Erythroblast (primary cell): ENCODE results near the gene OR10G3.

ENCODE experiments used
- DNase-seq, 2 experiments: peaks; one replicate each; lab custom pipeline; 2025; lab: John Stamatoyannopoulos, UW
- GATA1 ChIP-seq: IDR thresholded peaks from 2 replicates; pipeline ENCODE4 v1.6.1; 2011; ENCODE audit warnings: low read depth, mild to moderate bottlenecking, control low read depth, low read length, moderate library complexity
- POLR2A ChIP-seq: IDR thresholded peaks from 2 replicates; pipeline ENCODE4 v1.6.1; 2011; ENCODE audit warnings: mild to moderate bottlenecking, low read length

Gene OR10G3

DNA sequence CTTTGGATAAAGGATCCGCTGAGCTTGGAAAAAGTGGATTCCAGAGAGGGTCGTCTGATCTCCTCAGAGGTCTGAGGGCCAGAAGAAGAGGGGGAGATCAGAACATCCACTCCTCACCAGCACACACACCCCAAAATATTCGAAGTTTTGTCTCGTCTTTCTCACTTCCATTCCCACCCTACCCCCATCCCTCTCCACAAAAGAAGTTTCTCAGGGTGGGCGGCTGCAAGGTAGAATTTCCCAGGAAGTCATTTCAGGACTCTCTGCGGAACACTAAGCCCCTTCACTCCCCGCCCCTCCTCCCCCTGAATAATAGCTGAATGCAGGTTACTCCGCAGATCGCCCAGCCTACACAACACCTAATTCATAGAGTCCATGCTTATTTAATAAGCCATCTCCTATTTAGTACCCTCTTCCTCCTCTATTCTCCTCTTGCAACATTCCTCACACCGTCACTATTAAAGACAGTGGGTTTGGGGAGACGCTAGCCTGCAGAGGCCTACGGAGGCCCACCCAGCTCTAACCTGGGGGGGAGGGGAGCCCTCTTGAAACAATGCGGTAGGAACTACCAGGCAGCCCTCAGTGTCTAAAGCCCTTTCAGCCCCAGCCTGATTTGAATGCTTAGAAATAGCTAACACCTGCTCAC is 53.1 kb downstream of the OR10G3 start:
- peak in 1 of 2 experiments; percentile 26 for DNase-seq
- TF ChIP-seq GATA1 (no peak), POLR2A (no peak)

DNA sequence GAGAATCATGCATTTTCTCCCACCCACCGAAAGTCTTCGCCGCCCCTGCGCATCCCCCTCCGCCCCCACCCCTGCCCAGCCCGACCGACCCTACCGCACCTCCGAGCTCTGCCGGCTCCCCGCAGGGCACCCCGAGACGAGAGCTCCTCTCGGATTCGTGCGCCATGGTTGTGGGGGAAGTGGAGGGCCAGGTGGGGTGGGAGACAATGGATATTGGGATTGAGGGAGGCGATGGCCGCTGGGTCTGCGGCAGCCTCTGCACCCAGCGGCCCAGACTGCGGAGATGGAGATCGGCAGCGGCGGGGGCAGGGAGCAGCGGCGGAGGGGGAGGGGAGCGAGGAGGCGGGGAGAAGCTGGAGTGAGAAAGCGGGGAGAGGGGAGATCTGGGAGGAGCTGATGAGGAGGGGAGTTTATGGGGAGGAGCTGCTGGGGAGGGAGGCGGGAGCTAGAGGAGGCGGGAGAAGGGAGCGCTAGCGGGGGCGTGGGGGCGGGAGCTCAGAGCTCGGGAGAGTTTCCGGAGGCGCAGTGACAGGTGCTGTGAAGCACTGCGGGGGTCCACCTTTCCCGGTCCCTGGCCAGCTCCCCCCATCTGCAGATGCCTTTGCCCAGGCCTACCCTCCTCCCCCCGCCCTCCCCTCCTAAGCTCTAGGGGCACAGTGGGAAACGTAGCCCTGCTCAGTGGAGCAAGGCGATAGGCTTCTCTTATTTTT is 53.8 kb downstream of the OR10G3 start, which contains the start of gene SALL2:
Gene SALL2 (minus strand): TSS at position 385 of the 710 bp plus-strand sequence. CDS start 219 bp downstream, at position 166.
- peak; percentile 67 to 71 for DNase-seq
- TF ChIP-seq POLR2A = no peak
- no peak for TF ChIP-seq GATA1

DNA sequence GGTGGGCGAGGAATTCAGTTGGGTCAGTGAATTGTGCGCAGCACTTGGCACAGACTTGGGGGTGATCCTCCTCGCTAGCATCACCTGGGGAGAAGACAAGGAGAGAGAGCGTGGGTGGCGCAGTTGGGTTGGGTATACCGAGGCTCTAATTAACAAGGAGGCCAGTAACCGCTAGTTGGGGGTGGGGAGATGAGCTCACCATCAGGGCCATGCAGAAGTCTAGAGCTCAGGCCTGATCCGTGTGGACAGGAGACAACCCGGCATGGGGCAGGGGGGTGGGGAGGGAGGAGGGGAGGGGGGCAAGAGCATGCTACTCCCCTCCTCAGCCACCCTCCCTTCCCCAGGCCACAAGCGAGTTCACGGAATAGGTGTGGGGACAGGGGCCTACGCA is 54.3 kb downstream of the OR10G3 start:
- DNase-seq = no peak
- no peak for TF ChIP-seq GATA1
- TF ChIP-seq POLR2A = no peak

DNA sequence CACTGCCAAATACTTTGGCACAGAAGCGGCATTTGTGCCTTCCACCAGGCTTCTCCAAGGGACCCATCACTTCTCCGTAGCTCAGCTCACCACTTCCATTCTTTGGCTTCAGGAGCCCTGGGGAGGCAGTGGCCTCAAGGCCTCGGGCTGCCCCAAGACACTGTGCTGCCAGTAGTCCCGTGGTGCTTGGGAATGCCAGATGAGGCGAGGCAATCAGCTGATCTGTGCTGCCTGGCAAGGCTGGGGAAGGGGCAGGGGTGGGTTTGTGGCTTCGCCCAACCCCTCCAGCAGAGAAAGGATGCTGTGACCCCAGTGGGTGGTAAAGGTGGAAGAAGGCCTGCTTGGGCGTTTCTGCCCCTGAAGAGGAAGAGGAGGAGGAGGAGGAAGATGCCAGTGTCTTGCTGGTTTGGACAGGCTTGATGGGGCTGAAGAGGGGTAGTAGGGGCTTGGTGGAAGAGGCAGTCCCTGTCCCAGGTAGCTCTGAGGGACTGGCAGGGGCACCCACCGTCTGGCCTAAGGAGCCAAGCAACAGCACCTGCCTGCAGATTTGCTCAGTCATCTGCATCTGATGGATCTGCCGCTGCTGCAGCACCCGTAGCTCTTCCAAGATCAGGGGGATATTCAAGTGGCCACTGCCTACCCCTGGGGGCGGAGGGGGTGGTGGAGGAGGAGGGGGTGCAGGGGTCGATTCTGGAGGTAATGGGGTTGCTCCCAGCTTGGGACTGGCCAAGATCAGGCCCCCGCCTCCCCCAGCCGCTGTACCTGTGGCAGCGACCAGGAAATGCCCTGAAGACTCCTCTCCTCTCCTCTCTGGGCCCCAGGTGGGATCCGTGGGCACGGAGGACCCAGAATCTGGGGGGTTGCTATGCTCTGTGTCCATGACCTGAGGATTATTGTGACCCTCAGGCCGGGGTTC is 55.0 kb downstream of the OR10G3 start:
- no peak for TF ChIP-seq GATA1
- no peak for TF ChIP-seq POLR2A
- no peak for DNase-seq

DNA sequence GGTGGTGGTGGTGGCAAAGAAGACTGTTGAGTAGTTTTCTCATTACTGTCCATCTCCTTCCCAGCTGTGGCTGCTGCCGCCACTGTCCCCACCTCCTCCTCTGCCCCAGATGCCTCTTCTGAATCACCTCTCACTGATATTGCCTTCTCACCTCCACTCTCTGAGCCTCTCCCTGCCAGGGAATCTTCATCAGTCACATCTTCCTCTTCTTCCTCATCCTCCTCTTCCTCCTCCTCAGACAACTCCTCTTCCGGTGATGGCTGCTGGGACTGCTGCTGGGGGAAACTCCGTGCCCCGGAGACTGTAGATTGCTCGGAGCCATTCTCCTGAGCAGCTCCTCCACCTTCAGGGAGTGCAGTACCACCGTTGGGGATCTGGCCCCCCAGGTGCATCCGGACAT is 56.7 kb downstream of the OR10G3 start:
- DNase-seq = no peak
- TF ChIP-seq GATA1 (no peak), POLR2A (no peak)

DNA sequence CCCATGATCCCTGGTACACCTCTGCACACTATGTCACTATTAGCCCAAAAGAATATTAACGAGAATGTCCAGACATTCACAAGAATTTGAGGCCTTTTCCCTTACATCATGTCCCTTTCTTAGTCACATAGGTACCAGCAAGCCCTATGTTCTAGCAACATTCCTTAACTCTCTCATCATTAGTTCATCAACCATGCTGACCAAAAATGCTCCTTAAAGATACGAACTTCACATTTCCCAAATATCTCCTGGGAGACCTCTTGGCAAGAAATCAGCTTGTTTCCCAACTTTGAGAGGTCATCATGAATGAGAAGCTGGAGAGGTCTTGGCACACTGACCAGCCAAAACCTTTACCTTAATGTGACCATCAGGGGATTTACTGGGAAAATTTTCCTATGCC is 58.4 kb downstream of the OR10G3 start:
- no peak for TF ChIP-seq GATA1
- no peak for TF ChIP-seq POLR2A
- DNase-seq = no peak

DNA sequence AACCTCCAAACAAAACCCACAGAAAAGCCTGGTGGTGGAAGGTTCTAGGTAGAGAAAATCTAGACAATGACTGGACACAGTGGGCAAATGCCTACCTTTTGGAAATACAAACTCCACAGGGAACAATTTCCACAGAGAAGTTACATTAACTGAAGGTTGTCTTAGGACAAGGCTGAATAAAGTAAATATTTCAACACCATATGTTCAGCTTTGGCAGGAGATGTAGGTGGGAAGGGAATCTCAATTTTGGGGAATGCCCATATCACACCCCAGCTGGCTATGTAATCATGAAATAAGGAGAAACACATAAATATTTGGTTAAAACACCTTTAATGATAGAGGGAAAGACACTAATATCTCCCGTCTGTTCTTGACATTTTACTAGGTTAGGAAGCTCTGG is 59.1 kb downstream of the OR10G3 start:
- DNase-seq = no peak
- TF ChIP-seq GATA1 (no peak), POLR2A (no peak)

DNA sequence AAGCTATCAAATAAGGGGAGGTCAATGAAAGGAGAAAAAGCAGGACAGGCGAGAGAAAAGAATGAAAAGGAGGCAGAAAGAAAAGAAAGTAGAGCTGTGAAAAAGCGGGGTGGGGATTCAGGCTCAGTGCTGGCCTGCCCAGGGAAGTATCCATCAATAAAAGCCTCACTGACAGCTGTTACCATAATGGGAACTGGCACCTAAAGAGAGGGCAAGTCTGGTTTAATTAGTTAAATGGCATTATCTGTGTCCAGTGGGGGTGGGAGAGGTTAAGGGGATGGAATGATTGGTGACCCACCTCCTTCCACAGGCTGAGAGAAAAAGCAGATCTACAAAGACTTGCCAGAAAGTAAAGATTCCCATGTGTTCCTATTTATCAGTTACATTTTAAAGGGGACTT is 61.2 kb downstream of the OR10G3 start:
- no peak for TF ChIP-seq POLR2A
- DNase-seq = no peak
